PFSK-1 (cell line): ENCODE results near the gene DTX3.

Experiments used
- FOXP2 ChIP-seq: optimal IDR thresholded peaks from 2 replicates; pipeline ENCODE3; 2011; ENCODE audit warnings: borderline replicate concordance, control low read depth, inconsistent platforms; ENCODE audit not compliant: insufficient read depth; ENCODE audit errors: extremely low read length, extremely low read depth
- POLR2AphosphoS5 ChIP-seq: IDR thresholded peaks from 2 replicates; pipeline ENCODE4 v1.6.1; 2012; ENCODE audit warnings: low read depth, mild to moderate bottlenecking, control low read depth, low read length, moderate library complexity
- SIN3A ChIP-seq: IDR thresholded peaks from 2 replicates; pipeline ENCODE4 v1.6.1; 2012; ENCODE audit warnings: mild to moderate bottlenecking, low read length, moderate library complexity, borderline replicate concordance; ENCODE audit not compliant: insufficient read depth
- TAF1 ChIP-seq: IDR thresholded peaks from 2 replicates; pipeline ENCODE4 v1.6.1; 2012; ENCODE audit warnings: low read length, control low read depth, borderline replicate concordance; ENCODE audit not compliant: insufficient read depth
- TF ChIP-seq, protein P1 (sequence below), 2 experiments: IDR thresholded peaks; 2 replicates each; pipeline versions ENCODE4 v1.6.1 to v1.8.0; 2011 to 2012; ENCODE audit warnings: low read depth in 2 of 2, low read length in 2 of 2, control low read depth in 1 of 2, inconsistent platforms in 1 of 2, mild to moderate bottlenecking in 1 of 2, moderate library complexity in 1 of 2; ENCODE audit not compliant: insufficient read depth in 1 of 2

DTX3 gene

DNA sequence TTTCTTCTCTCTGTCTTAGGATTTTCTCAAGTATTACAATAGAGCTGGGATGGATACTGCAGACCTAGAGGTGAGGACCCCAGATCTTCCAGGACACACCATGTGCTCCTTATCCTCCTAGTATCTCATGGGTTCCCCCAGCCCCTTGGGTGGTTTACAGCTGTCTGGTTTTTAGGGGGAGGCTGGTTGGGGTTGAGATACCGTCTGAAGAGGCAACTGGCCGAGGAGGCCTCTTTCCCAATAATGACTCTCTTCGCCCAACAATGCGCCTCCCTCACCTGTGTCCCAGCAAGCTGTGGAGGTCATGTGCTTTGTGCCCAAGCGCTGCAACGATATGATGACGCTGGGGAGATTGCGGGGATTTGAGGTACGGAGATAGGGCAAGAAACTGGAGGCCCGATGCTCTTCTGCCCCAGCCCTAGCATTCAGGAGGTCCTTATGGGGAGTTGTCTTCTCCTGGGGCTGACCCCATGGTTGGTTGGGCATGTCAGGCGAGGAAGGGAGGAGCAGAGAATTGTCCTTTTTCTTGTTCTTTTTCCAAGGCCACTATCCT lies 10.4 kb downstream of the DTX3 start:
- TF ChIP-seq FOXP2 = no peak
- no peak for TF ChIP-seq SIN3A
- TF ChIP-seq POLR2AphosphoS5 = no peak
- no peak for TF ChIP-seq TAF1
- TF ChIP-seq, protein P1, sequence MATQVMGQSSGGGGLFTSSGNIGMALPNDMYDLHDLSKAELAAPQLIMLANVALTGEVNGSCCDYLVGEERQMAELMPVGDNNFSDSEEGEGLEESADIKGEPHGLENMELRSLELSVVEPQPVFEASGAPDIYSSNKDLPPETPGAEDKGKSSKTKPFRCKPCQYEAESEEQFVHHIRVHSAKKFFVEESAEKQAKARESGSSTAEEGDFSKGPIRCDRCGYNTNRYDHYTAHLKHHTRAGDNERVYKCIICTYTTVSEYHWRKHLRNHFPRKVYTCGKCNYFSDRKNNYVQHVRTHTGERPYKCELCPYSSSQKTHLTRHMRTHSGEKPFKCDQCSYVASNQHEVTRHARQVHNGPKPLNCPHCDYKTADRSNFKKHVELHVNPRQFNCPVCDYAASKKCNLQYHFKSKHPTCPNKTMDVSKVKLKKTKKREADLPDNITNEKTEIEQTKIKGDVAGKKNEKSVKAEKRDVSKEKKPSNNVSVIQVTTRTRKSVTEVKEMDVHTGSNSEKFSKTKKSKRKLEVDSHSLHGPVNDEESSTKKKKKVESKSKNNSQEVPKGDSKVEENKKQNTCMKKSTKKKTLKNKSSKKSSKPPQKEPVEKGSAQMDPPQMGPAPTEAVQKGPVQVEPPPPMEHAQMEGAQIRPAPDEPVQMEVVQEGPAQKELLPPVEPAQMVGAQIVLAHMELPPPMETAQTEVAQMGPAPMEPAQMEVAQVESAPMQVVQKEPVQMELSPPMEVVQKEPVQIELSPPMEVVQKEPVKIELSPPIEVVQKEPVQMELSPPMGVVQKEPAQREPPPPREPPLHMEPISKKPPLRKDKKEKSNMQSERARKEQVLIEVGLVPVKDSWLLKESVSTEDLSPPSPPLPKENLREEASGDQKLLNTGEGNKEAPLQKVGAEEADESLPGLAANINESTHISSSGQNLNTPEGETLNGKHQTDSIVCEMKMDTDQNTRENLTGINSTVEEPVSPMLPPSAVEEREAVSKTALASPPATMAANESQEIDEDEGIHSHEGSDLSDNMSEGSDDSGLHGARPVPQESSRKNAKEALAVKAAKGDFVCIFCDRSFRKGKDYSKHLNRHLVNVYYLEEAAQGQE (IDR thresholded peaks at IDR 0.05; ENCODE audit: insufficient read depth in 1 of 2, low read depth in 2 of 2, low read length in 2 of 2) = no peak

DNA sequence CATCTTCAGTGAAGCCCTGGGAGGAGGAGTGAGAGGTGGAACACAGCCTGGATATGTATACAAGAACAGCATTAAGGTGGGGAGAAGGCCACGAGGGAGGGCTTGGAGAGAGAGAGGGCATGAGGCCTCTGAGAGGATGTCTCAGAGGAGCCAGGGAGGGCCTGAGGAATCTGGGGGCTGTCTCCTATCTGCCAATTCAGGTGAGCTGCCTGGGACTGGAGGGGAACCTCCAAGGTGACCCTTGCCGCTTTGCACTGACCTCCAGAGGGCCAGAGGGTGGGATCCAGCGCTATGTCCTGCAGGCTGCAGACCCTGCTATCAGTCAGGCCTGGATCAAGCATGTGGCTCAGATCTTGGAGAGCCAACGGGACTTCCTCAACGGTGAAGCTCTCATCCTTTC lies 11.0 kb downstream of the DTX3 start:
- TF ChIP-seq FOXP2 = no peak
- TF ChIP-seq, protein P1 (IDR thresholded peaks at IDR 0.05; ENCODE audit: insufficient read depth in 1 of 2, low read depth in 2 of 2, low read length in 2 of 2) = no peak
- no peak for TF ChIP-seq POLR2AphosphoS5
- TF ChIP-seq SIN3A = no peak
- no peak for TF ChIP-seq TAF1

DNA sequence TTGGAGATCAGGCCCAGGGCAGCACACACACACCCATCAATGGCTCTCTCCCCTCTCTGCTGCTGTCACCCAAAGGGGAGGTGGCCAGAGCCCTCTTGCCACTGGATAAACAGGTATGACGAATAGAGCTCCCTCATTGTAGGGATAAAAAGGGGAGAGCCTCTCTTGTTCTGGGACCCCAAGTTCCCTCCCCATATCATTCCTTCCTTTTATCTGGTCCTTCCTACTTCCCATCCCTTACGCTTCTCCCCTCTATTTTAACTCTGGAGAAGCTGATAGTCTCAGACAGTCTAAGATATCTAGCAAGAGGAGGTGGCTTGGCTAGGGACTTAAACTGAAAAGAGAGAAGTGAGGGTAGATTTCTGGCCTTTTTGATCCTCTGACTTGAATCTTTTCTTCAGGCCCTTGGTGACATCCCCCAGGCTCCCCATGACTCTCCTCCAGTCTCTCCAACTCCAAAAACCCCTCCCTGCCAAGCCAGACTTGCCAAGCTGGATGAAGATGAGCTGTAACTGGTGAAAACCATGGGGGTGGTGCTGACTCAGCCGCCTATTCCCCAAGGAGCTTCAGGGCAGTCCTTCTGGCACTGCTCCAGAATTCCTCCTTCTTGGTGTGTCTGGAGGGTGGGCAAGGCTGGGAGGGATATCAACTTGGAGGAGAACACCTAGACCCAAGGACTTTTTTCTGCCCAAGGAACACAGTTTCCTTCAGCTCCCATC lies 11.9 kb downstream of the DTX3 start:
- no peak for TF ChIP-seq TAF1
- TF ChIP-seq, protein P1 (IDR thresholded peaks at IDR 0.05; ENCODE audit: insufficient read depth in 1 of 2, low read depth in 2 of 2, low read length in 2 of 2) = no peak
- no peak for TF ChIP-seq POLR2AphosphoS5
- no peak for TF ChIP-seq SIN3A
- TF ChIP-seq FOXP2 = no peak

DNA sequence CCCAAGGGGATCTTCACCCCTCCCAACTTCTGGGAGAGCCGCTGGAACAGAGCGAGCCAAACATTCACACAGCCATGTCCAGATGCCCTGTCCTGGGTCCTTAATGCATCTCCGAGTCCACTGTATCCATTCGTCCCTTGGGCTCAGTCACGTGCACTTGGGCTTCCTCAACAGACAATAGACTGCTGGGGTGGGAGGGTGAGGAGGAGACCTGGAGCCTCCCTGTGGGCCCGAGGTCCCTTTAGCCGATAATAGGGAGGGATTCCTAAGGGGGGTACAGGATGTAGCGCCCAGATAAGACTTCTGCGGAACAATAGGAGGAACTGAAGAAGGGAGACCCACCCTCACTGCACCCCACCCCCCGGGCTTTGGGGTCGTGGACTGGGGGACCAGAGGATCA lies 13.3 kb downstream of the DTX3 start:
- TF ChIP-seq POLR2AphosphoS5 (no peak), FOXP2 (no peak), SIN3A (no peak), TAF1 (no peak)
- TF ChIP-seq, protein P1 (IDR thresholded peaks at IDR 0.05; ENCODE audit: insufficient read depth in 1 of 2, low read depth in 2 of 2, low read length in 2 of 2) = no peak
